Esophagus muscularis mucosa (tissue), 4 donors: ENCODE data around the gene TBC1D14. TPM values are rescaled to one million over a fixed set of nuclear protein-coding genes. Genes with fewer than 3 reads are reported as not detected.

Source experiments
- DNase-seq: peaks from one replicate; pipeline ENCODE4 v3.0.0-alpha.2; 2017; ENCODE audit errors: extremely low spot score
- H3K27ac ChIP-seq, 4 donors: fragments of 200-600 bp; sonication (generic); replicated peaks in 1 of 4; 1 replicate in 3 of 4; 2 replicates in 1 of 4; pipeline ENCODE4 v1.5.1; 2016 to 2019; ENCODE audit warnings: mild to moderate bottlenecking in 1 of 4
- H3K27me3 ChIP-seq, 4 donors: fragments of 200-600 bp; sonication (generic); one replicate each; pipeline versions ENCODE4 v1.5.1 to v1.6.0; 2016 to 2019
- H3K36me3 ChIP-seq, 4 donors: fragments of 200-600 bp; sonication (generic); one replicate each; pipeline ENCODE4 v1.5.1; 2016 to 2019
- H3K4me1 ChIP-seq, 4 donors: fragments of 200-600 bp; sonication (generic); one replicate each; pipeline ENCODE4 v1.5.1; 2016 to 2019
- H3K4me3 ChIP-seq, 4 donors: fragments of 200-600 bp; sonication (generic); 1 replicate in 2 of 4; 2 replicates in 2 of 4; pipeline ENCODE4 v1.5.1; 2016 to 2019; ENCODE audit warnings: mild to moderate bottlenecking in 4 of 4, moderate library complexity in 1 of 4
- H3K9me3 ChIP-seq, 4 donors: fragments of 200-600 bp; sonication (generic); 1 replicate in 3 of 4; 2 replicates in 1 of 4; pipeline ENCODE4 v1.5.1; 2016 to 2019
- CTCF ChIP-seq, 3 experiments: fragments of 200-600 bp in 2 of 3; fragments of 450-650 bp in 1 of 3; sonication (generic) in 2 of 3; IDR thresholded peaks; one replicate each; pipeline ENCODE4 v1.5.1; 2017 to 2019; ENCODE audit warnings: antibody characterized with exemption in 3 of 3, mild to moderate bottlenecking in 2 of 3, moderate library complexity in 1 of 3
- EP300 ChIP-seq: sonication (generic); formaldehyde crosslinking; IDR thresholded peaks from one replicate; pipeline ENCODE4 v1.6.1; 2017; ENCODE audit warnings: antibody characterized with exemption
- POLR2A ChIP-seq: fragments of 450-650 bp; IDR thresholded peaks from one replicate; pipeline ENCODE4 v1.6.1; 2017; ENCODE audit warnings: antibody characterized with exemption, moderate library complexity, mild to moderate bottlenecking, low read depth
- POLR2AphosphoS5 ChIP-seq, 2 donors: sonication (generic); formaldehyde crosslinking; IDR thresholded peaks; one replicate each; pipeline ENCODE4 v1.6.1; 2017; ENCODE audit warnings: antibody characterized with exemption in 2 of 2
- WGBS: methylation state at CpG from one replicate; pipeline ENCODE4 v1.1.5; 2018; 5-methylcytosine and 5-hydroxymethylcytosine counted together
- intact Hi-C: fragments of 100-400 bp; cut with DNase I; formaldehyde crosslinking; loops from one replicate; pipeline ENCODE4 v1.15.1; 2023
- total RNA-seq, 4 donors: library from RNA; depleted of rRNA; stranded (reverse); fragments of >200 nt; gene quantifications; one replicate each; pipeline versions ENCODE4 v1.1.0 to v1.2.1, GENCODE V29; 2016

The TBC1D14 gene
- total RNA-seq, 4 donors from 2014 or later: 37.0 to 49.4 (median 44.2) TPM

GRCh38 chr4:6894086-6894478, 15.5 kb upstream of the TBC1D14 start:
- WGBS: 93% methylated on average over 3 of the region's 3 CpGs
- Histone ChIP-seq H3K4me1 (peaks cover 9 to 11% (median 11%) of the 10 kb centered on the region in 4 donors), H3K9me3 (no peaks in the 10 kb centered on the region), H3K27ac (no peak overlapping the region), H3K27me3 (no peaks in the 10 kb centered on the region), H3K4me3 (no peak overlapping the region), H3K36me3 (no peaks in the 10 kb centered on the region)
- TF ChIP-seq POLR2A: no peak
- no peak for TF ChIP-seq EP300
- TF ChIP-seq CTCF (IDR thresholded peaks at IDR 0.05): no peak
- no peak for TF ChIP-seq POLR2AphosphoS5 (IDR thresholded peaks at IDR 0.05)
- no peak for DNase-seq
- intact Hi-C loops: no loop called here

- intact Hi-C loops: no loop called here
- DNase-seq: no peak
- no peak overlapping the region for H3K4me3 ChIP-seq
Measured at GRCh38 chr4:6894528-6895498, 14.8 kb upstream of the TBC1D14 start.

GRCh38 chr4:6896035-6896434, 13.6 kb upstream of the TBC1D14 start:
- no peak for TF ChIP-seq EP300
- no peak for TF ChIP-seq CTCF (IDR thresholded peaks at IDR 0.05)
- no peak for TF ChIP-seq POLR2A
- no peak for TF ChIP-seq POLR2AphosphoS5 (IDR thresholded peaks at IDR 0.05)
- H3K36me3 ChIP-seq: no peaks in the 10 kb centered on the region
- peaks cover 9 to 11% (median 11%) of the 10 kb centered on the region in 4 donors for H3K4me1 ChIP-seq
- no peak overlapping the region for H3K27ac ChIP-seq
- no peaks in the 10 kb centered on the region for H3K9me3 ChIP-seq
- no peak for DNase-seq
- H3K27me3 ChIP-seq: no peaks in the 10 kb centered on the region
- 68% methylated on average over 5 of the region's 5 CpGs for WGBS
- no peak overlapping the region for H3K4me3 ChIP-seq
- intact Hi-C loops: no loop called here

More at GRCh38 chr4:6894528-6895498, 14.8 kb upstream of the TBC1D14 start:
- Histone ChIP-seq H3K4me1 (peaks cover 9 to 11% (median 11%) of the 10 kb centered on the region in 4 donors), H3K36me3 (no peaks in the 10 kb centered on the region), H3K27me3 (no peaks in the 10 kb centered on the region), H3K27ac (no peak overlapping the region), H3K9me3 (no peaks in the 10 kb centered on the region)
- TF ChIP-seq POLR2A (no peak), EP300 (no peak), CTCF (IDR thresholded peaks at IDR 0.05) (no peak), POLR2AphosphoS5 (IDR thresholded peaks at IDR 0.05) (no peak)
- WGBS: 89% methylated on average over 29 of the region's 29 CpGs

DNA sequence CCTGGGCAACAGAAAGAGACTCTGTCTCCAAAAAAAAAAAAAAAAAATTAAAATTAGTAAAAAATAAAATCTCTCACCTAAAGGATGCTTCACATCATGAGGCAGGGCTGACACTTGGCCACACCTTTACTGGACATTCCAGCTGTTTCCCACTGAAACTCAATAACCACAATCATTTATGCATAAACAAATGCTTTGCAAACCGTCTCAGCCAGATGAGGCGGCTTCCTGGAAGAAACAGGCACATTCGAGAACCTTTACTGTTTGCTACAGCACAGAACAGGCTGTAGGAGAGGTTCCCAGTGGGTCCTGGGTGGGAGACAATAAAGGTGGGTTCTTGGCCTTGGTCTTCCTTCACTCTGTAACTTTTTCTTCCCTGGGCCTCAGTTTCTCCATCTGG, 10.9 kb upstream of the TBC1D14 start:
- intact Hi-C loops: no loop called here
- WGBS: 79% methylated on average over 3 of the region's 3 CpGs
- Histone ChIP-seq H3K27me3 (no peaks in the 10 kb centered on the region), H3K4me3 (no peak overlapping the region), H3K4me1 (no peaks in the 10 kb centered on the region), H3K9me3 (no peaks in the 10 kb centered on the region), H3K36me3 (no peaks in the 10 kb centered on the region), H3K27ac (no peak overlapping the region)
- no peak for DNase-seq
- TF ChIP-seq EP300 (no peak), POLR2A (no peak), POLR2AphosphoS5 (IDR thresholded peaks at IDR 0.05) (no peak), CTCF (IDR thresholded peaks at IDR 0.05) (no peak)
